ENCODE results near the gene IL36RN.
"Not testable (repeated sequence)": the region's sequence is repeated elsewhere in the genome, so short reads cannot be mapped to it uniquely, and the experiment has no call there.

The IL36RN gene

DNA sequence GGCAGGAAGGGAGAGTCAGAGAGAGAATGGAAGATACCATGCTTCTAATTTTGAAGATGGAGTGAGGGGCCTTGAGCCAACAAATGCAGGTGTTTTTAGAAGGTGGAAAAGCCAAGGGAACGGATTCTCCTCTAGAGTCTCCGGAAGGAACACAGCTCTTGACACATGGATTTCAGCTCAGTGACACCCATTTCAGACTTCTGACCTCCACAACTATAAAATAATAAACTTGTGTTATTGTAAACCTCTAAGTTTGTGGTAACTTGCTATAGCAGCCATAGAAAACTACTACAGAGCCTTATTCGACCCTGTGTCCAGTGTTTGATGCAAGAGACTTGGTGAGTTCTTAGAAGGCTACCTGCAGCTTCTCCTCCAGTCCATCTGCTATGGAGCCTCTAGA, 16.6 kb downstream of the IL36RN start:
- no peak for DNase-seq

DNA sequence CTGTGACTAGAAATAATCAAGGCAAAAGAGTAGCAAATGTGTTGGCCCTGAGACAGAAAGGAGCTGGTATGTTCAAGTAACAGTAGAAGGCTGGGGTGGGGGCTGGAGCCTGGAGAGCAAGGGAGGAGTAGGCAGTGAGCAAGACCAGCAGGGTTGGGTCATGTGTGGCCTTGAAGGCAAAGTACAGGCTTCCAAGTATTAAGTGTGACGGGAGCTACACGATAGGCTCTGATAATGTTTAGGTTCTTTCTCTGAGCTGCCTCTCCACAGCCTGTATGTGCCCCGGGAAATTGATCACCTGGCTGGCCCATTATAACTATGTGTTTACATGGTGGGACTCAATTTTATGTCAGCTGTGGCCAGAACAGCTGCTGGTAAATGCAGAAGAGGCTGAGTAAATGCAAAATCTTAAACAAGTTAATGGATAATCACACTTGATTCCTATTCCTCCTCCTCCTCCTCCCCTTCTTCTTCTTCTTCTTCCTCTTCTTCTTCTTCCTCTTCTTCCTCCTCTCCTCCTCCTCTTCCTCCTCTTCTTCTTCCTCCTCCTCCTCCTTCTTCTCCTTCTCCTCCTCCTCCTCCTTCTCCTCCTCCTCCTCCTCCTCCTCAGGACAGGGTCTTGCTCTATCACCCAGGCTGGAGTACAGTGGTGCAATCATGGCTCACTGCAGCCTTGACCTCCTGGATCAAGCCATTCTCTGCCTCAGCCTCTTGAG, 18.1 kb downstream of the IL36RN start:
- no peak for DNase-seq

DNA sequence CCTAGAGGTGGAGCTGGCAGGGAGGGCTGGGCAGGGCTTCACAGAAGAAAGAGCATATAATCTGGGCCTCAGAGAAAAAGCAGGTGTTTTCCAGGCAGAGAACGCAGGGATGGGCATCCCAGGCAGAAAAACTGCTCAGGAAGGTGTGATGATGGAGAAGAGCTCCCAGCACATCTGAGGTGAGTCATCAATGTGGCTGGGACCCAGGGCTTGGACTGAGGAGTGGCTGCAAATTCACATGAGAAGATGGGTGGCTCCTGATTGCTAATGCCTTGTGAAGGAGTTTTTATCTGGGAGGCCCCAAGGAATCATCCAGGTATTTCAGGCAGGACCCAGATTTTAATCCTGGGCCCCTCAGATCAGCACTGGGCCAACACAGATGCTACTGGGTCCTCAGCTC, 18.9 kb downstream of the IL36RN start:
- no peak for DNase-seq

DNA sequence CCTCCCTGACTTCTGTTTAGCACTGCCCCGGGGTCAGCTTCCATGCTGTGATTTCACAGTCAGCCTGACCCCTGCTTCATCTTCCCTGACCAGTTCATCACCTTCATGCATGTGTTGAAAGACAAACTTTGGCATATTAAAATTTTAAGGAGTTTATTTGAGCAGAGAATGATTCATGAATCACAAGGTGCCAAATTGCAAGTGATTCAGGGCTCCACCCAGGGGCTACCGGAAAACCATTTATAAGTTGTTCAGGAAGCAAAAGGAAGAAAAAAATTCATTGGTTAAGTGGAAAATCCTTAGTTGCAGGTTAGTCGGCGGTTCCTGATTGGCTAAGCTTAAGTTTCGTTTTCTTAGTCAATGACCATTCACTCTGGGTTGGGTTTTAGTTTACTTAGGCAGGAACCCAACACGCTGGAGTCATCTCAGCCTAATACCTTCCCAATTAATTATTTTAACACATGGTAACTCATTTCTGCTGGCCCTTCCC, 19.4 kb downstream of the IL36RN start:
- DNase-seq: no peak

DNA sequence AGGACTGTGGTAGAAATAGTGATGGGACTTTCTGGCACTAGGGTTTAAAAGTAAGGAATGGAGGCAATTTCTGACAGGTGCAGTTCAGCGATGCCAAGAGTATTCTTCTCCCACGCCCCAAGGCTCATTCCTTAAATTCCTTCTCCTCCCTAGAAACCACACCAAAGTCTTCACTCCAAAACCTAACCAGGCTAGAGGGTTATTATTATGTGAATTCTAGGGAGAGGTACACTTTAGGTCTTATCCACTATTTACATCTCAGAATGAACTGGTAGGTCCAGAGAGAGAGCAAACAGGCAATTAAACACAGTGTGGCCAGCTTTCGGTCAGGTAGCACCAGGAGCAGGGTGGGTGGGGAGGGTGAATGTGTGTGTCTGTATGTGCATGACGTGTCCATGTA, 20.1 kb downstream of the IL36RN start:
- no peak for DNase-seq

DNA sequence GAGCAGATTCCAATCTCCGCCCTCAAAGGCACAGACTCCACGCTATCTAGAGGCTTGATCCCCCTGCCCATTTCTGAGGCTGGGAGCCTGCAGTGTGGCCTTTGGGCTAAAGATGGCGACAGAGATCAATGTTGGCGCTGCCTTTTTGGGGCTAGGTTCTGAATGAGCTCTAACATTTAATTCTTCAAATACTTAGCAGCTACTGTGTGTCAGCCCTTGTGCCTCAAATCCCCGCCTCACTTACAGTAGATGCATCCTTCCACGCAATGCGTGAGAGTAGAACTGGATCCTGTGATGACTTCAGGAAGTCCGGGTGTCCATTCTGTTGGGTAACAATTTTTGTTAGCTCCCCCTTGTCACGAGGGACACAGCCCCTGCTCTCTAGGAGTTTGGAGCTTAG, 21.1 kb downstream of the IL36RN start:
- peak; percentile 30 to 53 for DNase-seq

DNA sequence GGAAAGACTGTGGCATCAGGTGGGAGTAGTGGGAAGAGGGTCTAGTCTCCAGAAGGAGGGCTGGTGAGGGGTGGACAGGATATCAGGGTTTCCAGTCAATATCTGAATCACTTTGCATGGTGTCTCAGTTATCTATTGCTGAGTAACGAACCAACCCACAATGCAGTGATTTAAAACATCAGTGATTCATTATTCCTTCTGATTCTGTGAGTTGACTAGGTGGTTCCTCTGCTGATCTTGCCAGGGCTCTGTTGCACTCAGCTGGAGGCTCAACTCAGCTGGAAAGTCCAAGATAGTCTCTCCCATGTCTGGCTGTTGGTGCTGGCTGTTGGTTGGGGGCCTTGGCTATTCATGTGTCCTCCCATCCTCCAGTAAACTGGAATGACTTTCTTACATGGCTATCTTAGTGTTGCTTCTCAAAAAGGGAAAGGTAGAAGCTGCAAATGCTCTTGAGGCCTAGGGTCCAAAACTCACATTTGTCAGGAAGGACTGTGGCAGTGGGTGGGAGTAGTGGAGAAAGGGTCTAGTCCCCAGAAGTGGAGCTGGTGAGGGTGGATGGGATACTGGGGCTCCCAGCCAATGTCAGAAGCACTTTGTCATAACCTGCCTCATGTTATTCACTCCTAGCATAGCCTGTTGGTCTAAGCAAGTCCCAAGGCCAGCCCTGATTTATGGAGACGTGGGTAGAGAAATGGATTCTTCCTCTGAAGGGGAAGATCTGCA, 22.7 kb downstream of the IL36RN start:
- no peak for DNase-seq

DNA sequence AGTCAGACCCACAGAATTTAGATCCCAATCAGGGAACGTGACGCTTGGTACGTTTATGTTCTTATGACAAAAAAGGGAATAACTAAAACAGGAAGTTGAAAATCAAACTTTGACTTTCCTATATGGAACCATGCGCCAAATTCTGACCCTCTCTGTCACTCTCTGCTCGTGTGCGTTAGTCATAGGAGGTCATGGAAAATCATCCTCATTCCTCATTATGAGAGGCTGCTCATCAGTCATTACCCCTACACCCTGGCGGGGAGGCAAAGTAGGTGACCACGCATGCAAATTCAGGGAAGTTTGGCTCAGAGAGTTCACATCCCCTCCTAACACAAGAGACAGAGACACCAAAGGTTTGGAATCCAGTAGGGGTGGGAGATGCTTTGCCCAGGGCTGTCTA, 24.3 kb downstream of the IL36RN start:
- DNase-seq: no peak

DNA sequence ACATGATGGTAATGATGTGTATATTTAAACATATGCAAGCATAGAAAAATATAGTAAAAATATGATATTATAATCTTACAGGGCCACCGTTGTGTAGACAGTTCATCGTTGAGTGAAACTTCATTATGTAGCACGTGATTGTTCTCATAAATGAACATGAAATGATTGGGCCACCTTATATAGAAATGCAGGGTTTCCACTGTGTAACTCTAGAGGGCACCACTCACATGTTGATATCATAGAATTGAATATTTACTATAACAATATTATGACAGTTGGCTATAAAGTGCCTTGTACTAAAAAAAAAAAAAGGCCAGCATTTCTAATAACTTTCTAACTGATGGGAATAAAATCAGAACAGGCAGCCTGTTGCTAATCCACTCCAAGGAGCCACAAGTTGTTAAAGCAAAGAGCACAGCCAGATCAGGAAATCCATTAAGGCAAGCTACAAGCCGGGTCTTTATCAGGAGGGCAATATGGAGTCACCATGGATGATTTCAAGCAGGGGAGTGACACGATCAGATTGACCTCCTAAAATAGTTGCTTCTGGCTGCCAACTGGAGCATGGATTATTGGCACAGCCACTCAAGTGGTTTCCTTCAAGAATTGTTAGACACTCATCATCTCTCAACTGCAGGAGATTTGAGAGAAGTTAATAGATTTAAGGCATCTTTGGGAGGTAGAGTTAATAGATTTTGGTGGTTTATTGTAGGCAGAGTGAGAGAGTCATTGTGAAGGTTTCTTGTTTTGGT, 25.4 kb downstream of the IL36RN start:
- no peak for DNase-seq

DNA sequence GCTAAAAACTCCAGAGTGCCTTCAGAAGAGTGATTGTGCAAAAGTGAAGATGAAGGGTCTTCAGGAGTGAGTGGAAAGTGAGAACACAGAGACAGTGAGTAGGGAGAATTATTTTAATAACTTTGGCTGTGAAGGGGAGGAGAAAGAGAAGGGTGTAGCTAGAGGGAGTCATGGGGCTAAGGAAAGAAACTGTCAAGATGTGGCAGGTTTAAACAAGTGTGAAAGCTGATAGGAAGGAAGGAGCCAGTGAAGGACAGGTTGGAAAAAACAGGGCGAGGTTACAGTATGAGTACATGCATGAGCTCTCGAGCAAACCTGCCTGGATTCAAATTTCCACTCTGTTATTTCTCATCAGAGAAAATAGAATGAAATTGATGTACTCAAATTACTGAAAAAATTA, 26.5 kb downstream of the IL36RN start:
- no peak for DNase-seq

DNA sequence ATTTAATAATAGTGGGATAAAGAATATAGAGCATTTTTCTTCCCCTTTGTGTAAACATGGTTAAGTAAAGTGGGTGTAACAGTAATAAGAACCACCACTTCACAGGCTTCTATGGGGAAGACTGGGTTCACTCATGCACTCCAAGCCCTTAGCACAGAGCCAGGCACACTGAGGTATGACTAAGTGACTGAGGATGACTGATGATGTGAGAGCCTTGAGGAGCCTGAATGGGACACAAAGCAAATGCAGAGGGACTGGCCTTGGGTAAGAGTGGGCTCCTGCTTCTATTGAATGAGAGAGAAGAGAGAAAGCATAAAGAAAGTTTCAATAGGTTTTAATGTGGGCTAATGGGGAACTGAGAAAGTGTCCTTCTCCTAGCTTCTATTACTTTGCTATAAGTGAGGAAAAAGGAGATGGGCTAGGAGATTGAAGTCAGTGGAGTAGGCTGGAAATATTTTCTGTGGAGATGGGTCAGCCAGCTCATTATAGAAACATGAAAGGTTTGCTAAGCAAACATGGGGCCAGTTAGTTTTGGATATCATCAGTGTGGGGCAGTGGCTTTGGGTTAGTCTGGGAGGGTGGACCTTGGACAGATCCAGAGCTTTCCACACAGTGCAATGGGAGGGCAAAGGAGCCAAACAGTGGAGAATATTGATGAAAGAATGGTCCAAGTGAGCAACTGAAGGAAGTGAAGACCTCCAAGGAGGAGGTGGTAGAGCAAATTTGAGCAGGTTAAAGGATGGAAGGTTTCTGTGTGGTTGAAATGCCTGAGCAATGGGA, 29.4 kb downstream of the IL36RN start:
- DNase-seq: no peak

DNA sequence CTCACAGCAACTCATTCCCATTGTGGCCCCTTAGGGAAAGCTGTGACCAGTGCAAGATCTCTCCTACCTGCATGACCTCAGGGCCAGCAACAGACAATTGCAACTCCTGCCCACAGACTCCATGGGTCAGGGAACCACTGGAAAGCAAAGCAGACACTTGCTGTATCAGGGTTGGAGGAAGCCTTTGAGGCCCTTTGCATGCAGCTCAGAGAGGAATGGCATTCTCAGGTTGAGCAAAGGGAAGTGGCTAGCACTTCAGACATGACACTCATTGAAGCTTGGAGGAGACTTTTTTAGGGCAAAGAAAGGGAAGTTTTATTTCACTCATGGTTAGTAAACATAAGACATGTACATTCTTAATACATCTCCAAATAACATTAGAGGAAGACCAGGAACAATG, 30.9 kb downstream of the IL36RN start:
- DNase-seq: no peak

DNA sequence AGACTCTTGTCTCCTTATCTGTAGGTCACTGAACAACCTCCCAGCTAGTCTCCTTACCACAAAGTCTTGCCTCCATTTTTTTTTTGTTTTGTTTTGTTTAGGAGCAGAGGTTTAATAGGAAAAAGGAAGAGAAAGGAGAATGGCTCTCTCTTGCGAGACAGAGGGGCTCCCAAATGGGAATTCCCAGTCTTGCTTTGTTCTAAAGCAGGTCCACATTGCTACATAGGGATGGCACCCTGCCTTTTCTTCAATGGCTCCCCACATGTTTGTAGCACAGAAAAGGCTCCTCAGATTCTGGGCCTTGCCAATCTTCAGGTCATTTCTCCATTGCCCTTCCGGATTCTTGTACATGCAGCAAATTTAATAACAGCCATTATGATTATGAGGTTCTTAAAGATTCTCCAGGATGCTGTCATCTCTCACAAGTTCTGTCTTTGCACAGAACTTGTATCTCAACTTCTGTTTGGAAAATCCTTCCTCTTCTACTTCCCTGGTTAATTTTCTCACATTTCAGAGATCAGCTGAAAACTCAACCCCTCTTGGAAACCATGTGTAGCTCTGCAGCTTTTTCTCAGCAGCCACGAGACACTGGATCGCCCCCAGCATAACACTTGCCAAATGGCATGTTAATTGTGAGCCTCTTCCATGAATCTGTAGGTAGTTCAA, 32.4 kb downstream of the IL36RN start:
- no peak for DNase-seq

DNA sequence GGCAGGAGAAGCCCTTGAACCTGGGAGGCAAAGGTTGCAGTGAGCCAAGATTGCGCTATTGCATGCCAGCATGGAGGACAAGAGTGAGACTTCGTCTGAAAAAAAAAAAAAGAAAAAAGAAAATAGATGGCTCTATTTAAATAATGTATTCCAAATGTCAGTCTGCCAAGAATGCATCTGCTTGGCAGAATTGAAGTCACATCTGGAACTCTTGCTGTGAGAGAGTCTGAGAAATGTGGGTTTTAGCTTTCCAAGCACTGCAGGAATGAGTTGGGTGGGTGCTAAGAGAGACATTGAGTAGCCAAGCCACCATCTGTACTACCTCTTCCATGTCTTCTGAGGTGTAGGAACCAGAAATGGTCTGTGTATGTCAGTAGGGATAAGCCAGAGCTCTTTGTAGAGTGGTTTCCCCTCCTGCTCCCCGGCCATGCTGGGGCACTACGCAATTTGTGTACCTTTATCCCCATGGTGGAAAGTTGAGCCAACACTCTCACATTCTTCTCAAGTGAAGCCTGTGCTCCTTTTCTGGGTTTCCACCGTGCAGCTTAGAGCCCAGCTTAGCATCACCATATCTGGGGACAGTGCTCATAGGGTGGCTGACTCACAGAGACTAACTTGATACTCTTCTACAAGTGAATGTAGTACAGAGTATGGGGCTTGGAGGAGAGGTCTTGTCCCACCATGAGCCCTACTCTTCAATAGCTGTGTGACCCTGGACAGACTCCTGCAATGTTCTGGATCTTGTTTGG, 34.0 kb downstream of the IL36RN start:
- DNase-seq: no peak

DNA sequence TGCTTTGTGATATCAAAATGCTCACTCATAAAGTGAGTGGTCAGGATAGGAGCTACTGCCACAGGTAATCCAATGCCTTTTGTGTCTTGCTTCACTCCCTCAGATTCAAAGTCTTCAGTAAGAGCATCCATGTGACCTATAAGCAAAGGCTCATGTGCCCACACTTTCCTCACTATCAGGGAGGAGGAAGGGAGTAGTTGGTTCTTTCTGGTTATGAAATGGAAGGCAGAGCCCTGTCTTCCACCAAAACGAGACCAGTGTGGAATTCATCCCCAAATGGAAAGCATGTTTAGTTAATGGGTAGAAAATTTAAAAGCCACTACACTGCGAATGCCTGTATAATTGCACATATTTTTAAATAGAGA, 34.6 kb downstream of the IL36RN start:
- DNase-seq: no peak

DNA sequence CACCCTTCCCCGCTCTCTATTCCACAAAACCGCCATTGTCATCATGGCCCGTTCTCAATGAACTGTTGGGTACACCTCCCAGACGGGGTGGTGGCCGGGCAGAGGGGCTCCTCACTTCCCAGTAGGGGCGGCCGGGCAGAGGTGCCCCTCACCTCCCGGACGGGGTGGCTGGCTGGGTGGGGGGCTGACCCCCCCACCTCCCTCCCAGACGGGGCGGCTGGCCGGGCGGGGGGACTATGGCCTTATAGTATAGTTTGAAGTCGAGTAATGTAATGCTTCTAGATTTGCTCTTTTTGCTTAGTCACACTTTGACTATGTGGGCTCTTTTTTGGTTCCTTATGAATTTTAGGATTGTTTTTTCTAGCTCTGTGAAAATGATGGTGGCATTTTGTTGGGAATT, 37.3 kb downstream of the IL36RN start:
- not testable (repeated sequence) for DNase-seq

DNA sequence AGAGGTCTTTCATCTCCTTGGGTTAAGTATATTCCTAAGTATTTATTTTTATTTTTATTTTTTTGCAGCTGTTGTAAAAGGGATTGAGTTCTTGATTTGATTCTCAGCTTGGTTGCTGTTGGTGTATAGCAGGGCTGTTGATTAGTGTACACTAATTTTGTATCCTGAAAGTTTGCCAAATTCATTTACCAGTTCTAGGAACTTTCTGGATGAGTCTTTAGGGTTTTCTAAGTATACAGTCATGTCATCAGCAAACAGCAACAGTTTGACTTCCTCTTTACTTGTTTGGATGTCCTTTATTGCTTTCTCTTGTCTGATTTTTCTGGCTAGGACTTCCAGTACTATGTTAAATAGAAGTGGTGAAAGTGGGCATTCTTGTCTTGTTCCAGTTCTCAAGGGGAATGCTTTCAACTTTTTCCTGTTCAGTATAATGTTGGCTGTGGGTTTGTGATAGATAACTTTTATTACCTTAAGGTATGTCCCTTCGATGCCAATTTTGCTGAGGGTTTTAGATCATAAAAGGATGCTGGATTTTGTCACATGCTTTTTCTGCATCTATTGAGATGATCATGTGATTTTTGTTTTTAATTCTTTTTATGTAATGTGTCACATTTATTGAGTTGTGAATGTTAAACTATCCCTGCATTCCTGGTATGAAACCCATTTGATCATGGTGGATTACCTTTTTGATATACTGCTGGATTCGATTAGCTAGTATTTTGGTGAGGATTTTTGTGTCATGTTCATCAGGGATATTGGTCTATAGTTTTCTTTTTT, 38.0 kb downstream of the IL36RN start:
- DNase-seq: not testable (repeated sequence)

DNA sequence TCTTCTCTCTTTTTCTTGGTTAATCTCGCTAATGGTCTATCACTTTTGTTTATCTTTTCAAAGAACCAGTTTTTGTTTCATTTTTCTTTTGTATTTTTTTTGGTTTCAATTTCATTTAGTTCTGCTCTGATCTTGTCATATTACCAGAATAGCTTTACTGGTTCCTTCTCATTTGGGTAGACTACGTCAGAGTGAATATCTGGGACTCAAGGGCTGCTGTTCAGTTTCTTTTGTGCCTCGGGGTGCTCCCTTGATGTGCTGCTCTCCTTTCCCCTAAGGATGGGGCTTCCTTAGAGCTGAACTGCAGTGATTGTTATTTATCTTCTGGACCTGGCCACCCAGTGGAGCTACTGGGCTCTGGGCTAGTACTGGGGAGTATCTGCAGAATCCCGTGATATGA, 39.0 kb downstream of the IL36RN start:
- DNase-seq: no peak

DNA sequence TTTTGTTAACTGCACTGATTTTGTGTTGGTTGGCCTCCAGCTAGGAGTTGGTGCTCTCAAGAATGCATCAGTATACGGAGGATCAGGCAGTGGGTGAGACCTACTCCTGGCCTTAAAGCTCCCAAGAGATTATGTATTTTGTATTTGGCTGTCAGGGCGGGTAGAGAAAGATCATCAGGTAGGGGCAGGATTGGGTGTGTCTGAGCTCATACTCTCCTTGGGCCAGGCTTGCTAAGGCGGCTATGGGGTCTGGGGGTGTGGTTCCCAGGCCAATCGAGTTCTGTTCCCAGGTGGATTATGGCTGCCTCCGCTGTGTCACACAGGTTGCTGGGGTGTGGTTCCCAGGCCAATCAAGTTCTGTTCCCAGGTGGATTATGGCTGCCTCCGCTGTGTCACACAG, 39.5 kb downstream of the IL36RN start:
- no peak for DNase-seq

DNA sequence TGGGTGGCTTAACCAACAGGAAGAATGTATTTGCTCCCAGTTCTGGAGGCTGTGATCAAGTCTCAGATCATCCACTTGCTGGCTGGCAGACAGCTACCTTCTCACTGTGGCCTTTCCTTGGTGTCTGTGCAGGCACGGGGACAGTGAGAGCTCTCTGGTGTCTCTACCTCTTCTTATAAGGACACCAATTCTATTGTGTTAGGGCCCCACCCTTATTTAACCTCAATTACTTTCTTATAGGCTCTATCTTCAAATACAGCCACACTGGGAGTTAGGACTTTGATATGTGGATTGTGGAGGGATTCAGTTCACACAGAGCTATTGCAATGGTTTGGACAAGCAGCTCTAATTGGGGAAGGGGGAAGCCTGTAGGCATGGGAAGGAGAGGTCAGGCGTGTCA, 43.1 kb downstream of the IL36RN start:
- DNase-seq: no peak

DNA sequence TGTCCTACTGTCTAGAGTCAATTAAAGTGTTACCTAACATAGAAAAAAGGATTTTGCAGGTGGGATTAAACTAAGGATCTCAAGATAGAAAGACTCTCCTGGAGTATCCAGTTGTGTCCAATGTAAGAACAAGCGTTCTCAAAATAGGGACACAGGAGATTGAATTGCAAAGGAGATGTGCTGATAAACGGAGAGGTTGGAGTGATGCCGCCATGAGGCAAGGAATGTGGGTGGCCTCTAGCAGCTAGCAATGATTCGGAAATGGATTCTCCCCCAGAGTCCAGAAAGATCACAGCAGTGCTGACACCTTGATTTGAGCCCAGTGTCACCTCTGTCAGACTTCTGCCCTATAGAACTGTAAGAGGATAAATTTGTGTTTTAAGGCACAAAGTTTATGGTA, 44.3 kb downstream of the IL36RN start:
- no peak for DNase-seq

Data from stimulated activated CD4-positive, alpha-beta T cell treated with anti-CD3 and anti-CD28 coated beads, Interleukin-4, amount 100 ng/mL, for 4 hours (primary cell).